A549 (cell line): ENCODE results near the gene CCDC40.

Experiments
- EP300 ChIP-seq, 2 experiments: fragments of >200 bp; sonication (Bioruptor Twin); formaldehyde crosslinking; IDR thresholded peaks; 2 replicates in 1 of 2; 3 replicates in 1 of 2; pipeline ENCODE4 v1.6.1; 2016 to 2017
- TF ChIP-seq, protein P1 (sequence below): fragments of >200 bp; sonication (Bioruptor Twin); formaldehyde crosslinking; IDR thresholded peaks from 3 replicates; pipeline ENCODE4 v1.5.1; 2016

- no peak for TF ChIP-seq EP300 (IDR thresholded peaks at IDR 0.05)
- TF ChIP-seq, protein P1, sequence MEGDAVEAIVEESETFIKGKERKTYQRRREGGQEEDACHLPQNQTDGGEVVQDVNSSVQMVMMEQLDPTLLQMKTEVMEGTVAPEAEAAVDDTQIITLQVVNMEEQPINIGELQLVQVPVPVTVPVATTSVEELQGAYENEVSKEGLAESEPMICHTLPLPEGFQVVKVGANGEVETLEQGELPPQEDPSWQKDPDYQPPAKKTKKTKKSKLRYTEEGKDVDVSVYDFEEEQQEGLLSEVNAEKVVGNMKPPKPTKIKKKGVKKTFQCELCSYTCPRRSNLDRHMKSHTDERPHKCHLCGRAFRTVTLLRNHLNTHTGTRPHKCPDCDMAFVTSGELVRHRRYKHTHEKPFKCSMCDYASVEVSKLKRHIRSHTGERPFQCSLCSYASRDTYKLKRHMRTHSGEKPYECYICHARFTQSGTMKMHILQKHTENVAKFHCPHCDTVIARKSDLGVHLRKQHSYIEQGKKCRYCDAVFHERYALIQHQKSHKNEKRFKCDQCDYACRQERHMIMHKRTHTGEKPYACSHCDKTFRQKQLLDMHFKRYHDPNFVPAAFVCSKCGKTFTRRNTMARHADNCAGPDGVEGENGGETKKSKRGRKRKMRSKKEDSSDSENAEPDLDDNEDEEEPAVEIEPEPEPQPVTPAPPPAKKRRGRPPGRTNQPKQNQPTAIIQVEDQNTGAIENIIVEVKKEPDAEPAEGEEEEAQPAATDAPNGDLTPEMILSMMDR, result peak; percentile 90
Observed at GRCh38 chr17:80082403-80083135, 46.1 kb downstream of the CCDC40 start.
